ENCODE measurements around the gene SAMD13. TPM values are rescaled to one million over a fixed set of nuclear protein-coding genes. Genes with fewer than 3 reads are reported as not detected.

The SAMD13 gene
- total and polyA plus RNA-seq, 2 donors (not counting 1 experiment from before 2014, with no cell fraction given) = 0.42 TPM; not detected in 1

DNA sequence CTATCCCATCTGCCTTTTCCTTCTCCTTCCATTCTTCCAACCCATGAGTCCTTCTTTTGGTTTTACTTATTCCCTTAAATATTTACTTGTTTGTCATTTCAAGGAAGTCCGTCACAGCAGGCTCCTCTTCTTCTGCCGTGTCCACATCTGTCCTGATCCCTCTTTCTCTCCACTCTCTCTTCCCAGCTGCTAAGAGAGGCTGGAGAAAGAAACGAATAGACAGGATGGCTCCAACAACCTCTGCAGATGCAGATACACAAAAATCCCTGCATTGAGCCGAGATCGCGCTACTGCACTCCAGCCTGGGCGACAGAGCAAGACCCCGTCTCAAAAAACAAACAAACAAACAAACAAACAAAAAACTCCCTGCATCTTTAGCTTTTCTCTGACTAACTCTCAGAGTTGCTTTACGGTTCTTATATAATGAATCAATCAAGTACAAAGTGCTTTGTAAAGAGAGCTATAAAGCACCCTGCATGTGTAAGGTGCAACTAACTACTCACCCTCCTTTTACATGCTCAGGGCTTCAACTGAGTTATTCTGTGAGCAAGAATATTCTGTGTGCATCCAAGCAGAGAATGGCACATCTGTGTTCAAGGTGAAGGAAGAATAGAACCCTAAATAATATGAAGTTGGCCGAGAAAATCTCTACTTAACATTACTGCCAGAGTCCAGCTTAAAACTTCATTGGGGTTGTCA lies 3.8 kb upstream of the SAMD13 start:
- H3K9ac ChIP-seq (ENCODE audit: low read length) = peak overlapping the region; percentile 77

More for the DNA sequence above, 3.8 kb upstream of the SAMD13 start:
- intact Hi-C loops (cut with micrococcal nuclease) = loop anchor here (1.0 to 5.0 kb wide), 5 partner anchors 139 to 393 kb away; partner anchors contain the start of genes CTBS, GNG5, SPATA1 and SSX2IP
- no peaks in the 10 kb centered on the region for H3K9me3 ChIP-seq (ENCODE audit: control extremely low read depth in 1 of 3, control insufficient read depth in 2 of 3, insufficient read depth in 1 of 3, low read length in 2 of 3)
- H4K20me1 ChIP-seq (ENCODE audit: control insufficient read depth, insufficient read depth, low read length, poor library complexity, severe bottlenecking) = no peaks in the 10 kb centered on the region
- Mint-ChIP-seq H3K4me1 (peaks cover 31% of the 10 kb centered on the region), H3K27me3 (peaks cover 20% of the 10 kb centered on the region), H3K4me3 (peak overlapping the region; percentile 94), H3K9me3 (ENCODE audit: insufficient read depth) (no peaks in the 10 kb centered on the region), H3K27ac (no peak overlapping the region)
- ATAC-seq (ENCODE audit: low read depth) (no peak), DNase-seq (no peak)
- no peaks in the 10 kb centered on the region for H3K36me3 ChIP-seq (replicated peaks in 1 of 2; ENCODE audit: control extremely low read depth in 1 of 2, control insufficient read depth in 1 of 2, extremely low read depth in 1 of 2, insufficient read depth in 2 of 2, low read length in 1 of 2)
- POLR2A ChIA-PET = interaction anchor here (0.7 to 1.4 kb wide), 2 partner anchors 12 to 153 kb away, joined by 3 read pairs; partner anchors contain the start of gene PRKACB
- TF ChIP-seq, protein P1, sequence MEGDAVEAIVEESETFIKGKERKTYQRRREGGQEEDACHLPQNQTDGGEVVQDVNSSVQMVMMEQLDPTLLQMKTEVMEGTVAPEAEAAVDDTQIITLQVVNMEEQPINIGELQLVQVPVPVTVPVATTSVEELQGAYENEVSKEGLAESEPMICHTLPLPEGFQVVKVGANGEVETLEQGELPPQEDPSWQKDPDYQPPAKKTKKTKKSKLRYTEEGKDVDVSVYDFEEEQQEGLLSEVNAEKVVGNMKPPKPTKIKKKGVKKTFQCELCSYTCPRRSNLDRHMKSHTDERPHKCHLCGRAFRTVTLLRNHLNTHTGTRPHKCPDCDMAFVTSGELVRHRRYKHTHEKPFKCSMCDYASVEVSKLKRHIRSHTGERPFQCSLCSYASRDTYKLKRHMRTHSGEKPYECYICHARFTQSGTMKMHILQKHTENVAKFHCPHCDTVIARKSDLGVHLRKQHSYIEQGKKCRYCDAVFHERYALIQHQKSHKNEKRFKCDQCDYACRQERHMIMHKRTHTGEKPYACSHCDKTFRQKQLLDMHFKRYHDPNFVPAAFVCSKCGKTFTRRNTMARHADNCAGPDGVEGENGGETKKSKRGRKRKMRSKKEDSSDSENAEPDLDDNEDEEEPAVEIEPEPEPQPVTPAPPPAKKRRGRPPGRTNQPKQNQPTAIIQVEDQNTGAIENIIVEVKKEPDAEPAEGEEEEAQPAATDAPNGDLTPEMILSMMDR (IDR thresholded peaks at IDR 0.05) = no peak
- TF ChIP-seq EZH2 (IDR thresholded peaks at IDR 0.05; ENCODE audit: borderline replicate concordance, insufficient read depth, low read depth, low read length, poor library complexity, severe bottlenecking) = no peak
- H3K27ac ChIP-seq (ENCODE audit: low read length in 2 of 2) = no peak overlapping the region
- peak overlapping the region; percentile 97 for H2AFZ ChIP-seq (ENCODE audit: insufficient read depth, low read depth, low read length, poor library complexity, severe bottlenecking)
- peaks cover 24 to 26% of the 10 kb centered on the region in 2 donors for H3K4me1 ChIP-seq (ENCODE audit: control insufficient read depth in 2 of 2, insufficient read depth in 2 of 2, low read length in 2 of 2)
- WGBS (ENCODE audit: insufficient coverage) = 98% methylated on average over 6 of the region's 10 CpGs
- CTCF ChIA-PET = interaction anchor here (0.6 to 1.3 kb wide), 3 partner anchors 129 to 137 kb away, joined by 3 read pairs; no protein-coding TSS in a partner anchor
- H3K4me3 ChIP-seq (ENCODE audit: control extremely low read depth in 1 of 5, extremely low read depth in 1 of 5, insufficient read depth in 1 of 5, low read depth in 2 of 5, low read length in 4 of 5) = peak overlapping the region; percentile 55 to 84 (median 82)
- H3K4me2 ChIP-seq (replicated peaks; ENCODE audit: low read depth, low read length, poor library complexity, severe bottlenecking) = peak overlapping the region; percentile 84
- H3K27me3 ChIP-seq (replicated peaks in 1 of 4; ENCODE audit: control extremely low read depth in 1 of 4, control insufficient read depth in 3 of 4, insufficient read depth in 4 of 4, low read length in 3 of 4) = peaks cover 0 to 13% (median 8%) of the 10 kb centered on the region in 4 experiments
- no peaks in the 10 kb centered on the region for H3K79me2 ChIP-seq (ENCODE audit: control insufficient read depth, insufficient read depth, low read length)

Data from B cell (primary cell).